Esophagus muscularis mucosa (tissue), 4 donors: ENCODE results near the gene ZNF385C. TPM values are rescaled to one million over a fixed set of nuclear protein-coding genes. Genes with fewer than 3 reads are reported as not detected.

ENCODE experiments used
- DNase-seq: peaks from one replicate; pipeline ENCODE4 v3.0.0-alpha.2; 2017; ENCODE audit errors: extremely low spot score
- H3K27ac ChIP-seq, 4 donors: fragments of 200-600 bp; sonication (generic); replicated peaks in 1 of 4; 1 replicate in 3 of 4; 2 replicates in 1 of 4; pipeline ENCODE4 v1.5.1; 2016 to 2019; ENCODE audit warnings: mild to moderate bottlenecking in 1 of 4
- H3K27me3 ChIP-seq, 4 donors: fragments of 200-600 bp; sonication (generic); one replicate each; pipeline versions ENCODE4 v1.5.1 to v1.6.0; 2016 to 2019
- H3K36me3 ChIP-seq, 4 donors: fragments of 200-600 bp; sonication (generic); one replicate each; pipeline ENCODE4 v1.5.1; 2016 to 2019
- H3K4me1 ChIP-seq, 4 donors: fragments of 200-600 bp; sonication (generic); one replicate each; pipeline ENCODE4 v1.5.1; 2016 to 2019
- H3K4me3 ChIP-seq, 4 donors: fragments of 200-600 bp; sonication (generic); 1 replicate in 2 of 4; 2 replicates in 2 of 4; pipeline ENCODE4 v1.5.1; 2016 to 2019; ENCODE audit warnings: mild to moderate bottlenecking in 4 of 4, moderate library complexity in 1 of 4
- H3K9me3 ChIP-seq, 4 donors: fragments of 200-600 bp; sonication (generic); 1 replicate in 3 of 4; 2 replicates in 1 of 4; pipeline ENCODE4 v1.5.1; 2016 to 2019
- EP300 ChIP-seq: sonication (generic); formaldehyde crosslinking; IDR thresholded peaks from one replicate; pipeline ENCODE4 v1.6.1; 2017; ENCODE audit warnings: antibody characterized with exemption
- POLR2A ChIP-seq: fragments of 450-650 bp; IDR thresholded peaks from one replicate; pipeline ENCODE4 v1.6.1; 2017; ENCODE audit warnings: antibody characterized with exemption, moderate library complexity, mild to moderate bottlenecking, low read depth
- POLR2AphosphoS5 ChIP-seq, 2 donors: sonication (generic); formaldehyde crosslinking; IDR thresholded peaks; one replicate each; pipeline ENCODE4 v1.6.1; 2017; ENCODE audit warnings: antibody characterized with exemption in 2 of 2
- WGBS: methylation state at CpG from one replicate; pipeline ENCODE4 v1.1.5; 2018; 5-methylcytosine and 5-hydroxymethylcytosine counted together
- intact Hi-C: fragments of 100-400 bp; cut with DNase I; formaldehyde crosslinking; loops from one replicate; pipeline ENCODE4 v1.15.1; 2023
- total RNA-seq, 4 donors: library from RNA; depleted of rRNA; stranded (reverse); fragments of >200 nt; gene quantifications; one replicate each; pipeline versions ENCODE4 v1.1.0 to v1.2.1, GENCODE V29; 2016
- TF ChIP-seq, protein P1 (sequence below), 3 experiments: fragments of 200-600 bp in 2 of 3; fragments of 450-650 bp in 1 of 3; sonication (generic) in 2 of 3; IDR thresholded peaks; one replicate each; pipeline ENCODE4 v1.5.1; 2017 to 2019; ENCODE audit warnings: antibody characterized with exemption in 3 of 3, mild to moderate bottlenecking in 2 of 3, moderate library complexity in 1 of 3

ZNF385C gene
- total RNA-seq, 4 donors from 2014 or later: 0.39 to 0.42 TPM; not detected in 2

DNA sequence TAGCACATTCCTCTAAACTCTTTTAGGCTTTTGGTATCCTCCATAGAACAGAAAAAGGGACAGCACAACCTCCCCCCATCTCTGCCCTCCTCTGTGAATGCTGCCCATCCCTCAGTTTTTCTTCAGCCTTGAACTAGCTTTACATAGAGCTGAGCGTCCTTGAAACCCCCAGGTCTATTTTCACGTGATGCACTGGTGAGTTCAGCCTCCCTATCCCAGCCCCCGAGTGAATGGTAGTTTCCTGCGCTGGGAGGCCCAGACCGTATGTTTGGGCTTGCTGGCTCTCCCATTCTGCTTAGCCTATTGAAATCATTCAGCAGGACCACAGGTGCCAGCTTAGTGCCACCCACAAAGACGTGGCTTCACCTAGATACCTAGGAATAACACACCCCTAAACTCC is 22.5 kb downstream of the ZNF385C start:
- peaks cover 7 to 12% (median 11%) of the 10 kb centered on the region in 4 donors for H3K4me1 ChIP-seq
- TF ChIP-seq POLR2AphosphoS5 (IDR thresholded peaks at IDR 0.05) (no peak), POLR2A (no peak), EP300 (no peak)
- TF ChIP-seq, protein P1, sequence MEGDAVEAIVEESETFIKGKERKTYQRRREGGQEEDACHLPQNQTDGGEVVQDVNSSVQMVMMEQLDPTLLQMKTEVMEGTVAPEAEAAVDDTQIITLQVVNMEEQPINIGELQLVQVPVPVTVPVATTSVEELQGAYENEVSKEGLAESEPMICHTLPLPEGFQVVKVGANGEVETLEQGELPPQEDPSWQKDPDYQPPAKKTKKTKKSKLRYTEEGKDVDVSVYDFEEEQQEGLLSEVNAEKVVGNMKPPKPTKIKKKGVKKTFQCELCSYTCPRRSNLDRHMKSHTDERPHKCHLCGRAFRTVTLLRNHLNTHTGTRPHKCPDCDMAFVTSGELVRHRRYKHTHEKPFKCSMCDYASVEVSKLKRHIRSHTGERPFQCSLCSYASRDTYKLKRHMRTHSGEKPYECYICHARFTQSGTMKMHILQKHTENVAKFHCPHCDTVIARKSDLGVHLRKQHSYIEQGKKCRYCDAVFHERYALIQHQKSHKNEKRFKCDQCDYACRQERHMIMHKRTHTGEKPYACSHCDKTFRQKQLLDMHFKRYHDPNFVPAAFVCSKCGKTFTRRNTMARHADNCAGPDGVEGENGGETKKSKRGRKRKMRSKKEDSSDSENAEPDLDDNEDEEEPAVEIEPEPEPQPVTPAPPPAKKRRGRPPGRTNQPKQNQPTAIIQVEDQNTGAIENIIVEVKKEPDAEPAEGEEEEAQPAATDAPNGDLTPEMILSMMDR (IDR thresholded peaks at IDR 0.05): no peak
- peaks cover 6 to 40% (median 25%) of the 10 kb centered on the region in 4 donors for H3K27me3 ChIP-seq
- no peak for DNase-seq
- H3K9me3 ChIP-seq: no peaks in the 10 kb centered on the region
- WGBS: 72% methylated on average over 6 of the region's 6 CpGs
- H3K27ac ChIP-seq: no peak overlapping the region
- intact Hi-C loops: no loop called here
- H3K36me3 ChIP-seq: no peaks in the 10 kb centered on the region
- H3K4me3 ChIP-seq: no peak overlapping the region

DNA sequence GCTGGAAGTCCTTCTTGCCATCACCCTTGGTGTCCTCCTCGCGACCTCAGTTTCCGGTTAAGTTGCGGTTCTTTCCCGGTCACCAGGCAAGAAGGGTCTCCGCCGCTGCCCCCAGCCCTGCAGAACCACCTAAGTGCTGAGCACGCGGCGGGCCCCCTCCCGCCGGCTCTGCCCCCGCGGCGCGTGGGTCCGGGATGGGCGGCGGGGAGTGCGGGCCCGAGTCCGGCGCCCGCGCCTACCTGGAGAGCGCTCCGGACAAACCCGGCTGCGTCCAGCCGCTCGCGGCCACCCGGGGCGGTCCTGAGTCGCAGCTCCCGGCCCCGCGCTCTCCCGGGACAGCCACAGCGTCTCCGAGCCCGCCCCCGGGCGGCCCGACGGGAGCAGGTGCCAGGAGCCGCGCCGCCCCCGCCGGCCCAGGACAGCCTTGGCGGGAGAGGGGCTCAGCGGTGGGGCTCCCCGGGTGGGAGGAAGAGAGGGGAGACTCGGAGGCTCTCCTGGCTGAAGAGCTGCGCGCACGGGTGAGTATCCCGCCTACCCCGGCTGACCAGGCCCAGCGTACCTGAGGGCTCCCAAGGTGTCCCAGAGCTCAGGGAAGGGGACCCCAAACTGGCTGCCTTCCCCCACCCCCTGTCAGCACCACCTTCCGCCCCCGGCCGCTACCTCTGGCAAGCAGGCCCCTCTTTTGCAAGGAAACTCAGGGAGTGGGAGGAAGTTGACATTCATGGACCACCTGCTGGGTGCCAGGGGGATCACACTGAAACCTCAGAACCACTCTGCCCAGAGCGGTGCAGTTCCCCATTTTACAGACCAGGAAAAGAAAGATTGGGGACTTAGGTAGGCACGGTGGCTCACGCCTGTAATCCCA is 25.7 kb downstream of the ZNF385C start:
- no peaks in the 10 kb centered on the region for H3K9me3 ChIP-seq
- H3K36me3 ChIP-seq: no peaks in the 10 kb centered on the region
- intact Hi-C loops: no loop called here
- H3K27me3 ChIP-seq: peaks cover 6 to 62% (median 25%) of the 10 kb centered on the region in 4 donors
- no peak for DNase-seq
- TF ChIP-seq EP300: no peak
- TF ChIP-seq POLR2AphosphoS5 (IDR thresholded peaks at IDR 0.05): no peak
- TF ChIP-seq, protein P1 (IDR thresholded peaks at IDR 0.05): peak in 1 of 3 experiments; percentile 13
- H3K27ac ChIP-seq: no peak overlapping the region
- 24% methylated on average over 13 of the region's 67 CpGs for WGBS
- H3K4me3 ChIP-seq: peak overlapping the region; percentile 32 to 55 (median 44)
- H3K4me1 ChIP-seq: peaks cover 7 to 12% (median 11%) of the 10 kb centered on the region in 4 donors

DNA sequence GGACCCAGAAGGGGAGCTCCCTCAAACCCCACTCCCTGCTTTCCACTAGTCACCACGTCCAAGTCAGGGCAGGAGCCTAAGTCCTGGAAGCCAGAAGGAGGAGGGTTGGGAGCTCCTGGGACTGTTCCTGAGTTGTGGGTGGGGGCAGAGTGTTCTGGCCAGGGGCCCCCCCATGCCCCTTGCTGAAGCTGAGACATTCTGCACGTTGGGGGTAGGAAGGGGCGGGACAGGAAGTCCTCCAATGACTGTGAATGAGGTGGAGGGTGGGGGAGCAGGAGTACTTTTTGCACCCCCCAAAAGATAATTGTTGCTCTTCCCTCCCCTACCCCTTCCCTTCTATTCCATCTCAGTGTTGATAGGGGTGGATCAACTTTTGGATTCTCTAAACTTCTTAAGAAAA is 26.5 kb downstream of the ZNF385C start:
- TF ChIP-seq POLR2A: no peak
- no peak for TF ChIP-seq EP300
- no peak for TF ChIP-seq POLR2AphosphoS5 (IDR thresholded peaks at IDR 0.05)
- TF ChIP-seq, protein P1 (IDR thresholded peaks at IDR 0.05): no peak
- no peak overlapping the region for H3K27ac ChIP-seq
- no peaks in the 10 kb centered on the region for H3K36me3 ChIP-seq
- WGBS: 26% methylated on average over 3 of the region's 3 CpGs
- peak overlapping the region in 3 of 4 donors; percentile 32 to 45 (median 44) for H3K4me3 ChIP-seq
- intact Hi-C loops: no loop called here
- H3K27me3 ChIP-seq: peaks cover 6 to 63% (median 25%) of the 10 kb centered on the region in 4 donors
- peaks cover 7 to 12% (median 11%) of the 10 kb centered on the region in 4 donors for H3K4me1 ChIP-seq
- DNase-seq: no peak
- no peaks in the 10 kb centered on the region for H3K9me3 ChIP-seq

DNA sequence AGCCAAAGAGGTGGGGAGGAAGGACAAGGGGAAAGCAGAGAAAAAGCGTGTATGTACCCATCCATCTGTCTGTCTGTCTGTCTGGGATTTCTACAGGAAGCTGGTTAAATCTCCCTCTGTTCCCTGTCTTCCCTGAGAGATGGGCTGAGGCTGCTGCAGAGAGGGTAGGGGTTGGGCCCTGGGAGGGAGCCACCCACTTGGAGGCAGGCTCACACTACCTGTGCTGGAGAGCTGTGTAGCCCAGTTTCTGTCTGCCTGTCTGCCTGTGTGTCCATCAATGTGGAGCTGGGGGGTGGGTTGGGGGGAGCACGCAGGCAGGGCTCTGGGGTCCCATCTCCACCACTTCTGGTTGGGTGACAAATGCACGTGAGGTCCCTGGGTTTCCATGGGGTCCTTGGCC is 29.3 kb downstream of the ZNF385C start:
- intact Hi-C loops: loop anchor here (5.0 kb wide), 2 partner anchors 33 to 48 kb away; no protein-coding TSS in a partner anchor
- H3K4me3 ChIP-seq: no peak overlapping the region
- no peak for TF ChIP-seq POLR2AphosphoS5 (IDR thresholded peaks at IDR 0.05)
- no peak for TF ChIP-seq EP300
- TF ChIP-seq, protein P1 (IDR thresholded peaks at IDR 0.05): no peak
- no peak for TF ChIP-seq POLR2A
- peaks cover 6 to 62% (median 25%) of the 10 kb centered on the region in 4 donors for H3K27me3 ChIP-seq
- no peaks in the 10 kb centered on the region for H3K9me3 ChIP-seq
- peaks cover 7 to 12% (median 11%) of the 10 kb centered on the region in 4 donors for H3K4me1 ChIP-seq
- no peak overlapping the region for H3K27ac ChIP-seq
- H3K36me3 ChIP-seq: no peaks in the 10 kb centered on the region
- WGBS: 63% methylated on average over 1 of the region's 3 CpGs
- no peak for DNase-seq
